HCT116 (cell line): ENCODE results near the gene C2CD3. TPM values are rescaled to one million over a fixed set of nuclear protein-coding genes. Genes with fewer than 3 reads are reported as not detected.

Experiments used
- ATAC-seq: fragments of 200-7000 bp; cut with Tn5 transposase; 2 replicates; pipeline ENCODE4 v1.9.1; 2020; ENCODE audit warnings: mild to moderate bottlenecking, moderate library complexity
- BruUV-seq: library from RNA; stranded (reverse); fragments of 400-500 nt; replicated peaks from 2 replicates; lab custom pipeline; 2021; lab: Mats Ljungman, UMichigan
- CTCF ChIA-PET: fragments of 300-600 bp; sonication (Branson Sonifier 250); formaldehyde crosslinking; loops from one replicate; lab custom pipeline; 2021; ENCODE audit warnings: antibody characterized with exemption; lab: Charles Lee
- POLR2A ChIA-PET: fragments of 300-600, 350-600 bp; sonication (Branson Sonifier 250); formaldehyde crosslinking; loops from one replicate; lab custom pipeline; 2021; ENCODE audit warnings: antibody characterized with exemption; lab: Charles Lee
- RAD21 ChIA-PET, 2 experiments: fragments of 300-600 bp; sonication (Branson Sonifier 250); formaldehyde crosslinking; loops; one replicate each; lab custom pipeline; 2023; ENCODE audit warnings: low total read pairs in 2 of 2; ENCODE audit not compliant: uncharacterized antibody in 2 of 2, unreplicated experiment in 2 of 2, low non-redundant PET in 1 of 2; lab: Charles Lee
- DNase-seq: peaks from one replicate; pipeline ENCODE4 v3.0.0-alpha.2; 2010; ENCODE audit warnings: low read depth, low spot score
- H2AFZ ChIP-seq: fragments of 200-600 bp; shearing (Covaris generic), sonication (generic); 2 replicates; pipeline ENCODE4 v1.6.1; 2017; ENCODE audit warnings: low read depth, mixed run types, mixed read lengths, antibody characterized with exemption, low read length; ENCODE audit not compliant: poor library complexity, severe bottlenecking
- H3K27ac ChIP-seq: 2 replicates; pipeline ENCODE4 v1.5.1; 2012; ENCODE audit warnings: low read depth, low read length
- H3K27me3 ChIP-seq: fragments of 200-600 bp; sonication (generic); 2 replicates; pipeline ENCODE4 v1.6.1; 2016; ENCODE audit warnings: mixed run types, low read length, mixed read lengths; ENCODE audit not compliant: insufficient read depth
- H3K36me3 ChIP-seq, 2 experiments: fragments of 200-500 bp in 1 of 2; fragments of 200-600 bp in 1 of 2; sonication (Bioruptor generic) in 1 of 2; sonication (generic) in 1 of 2; 2 replicates each; pipeline versions ENCODE4 v1.5.1 to v1.6.1; 2014 to 2016; ENCODE audit warnings: low read length in 2 of 2, inconsistent platforms in 1 of 2, mixed read lengths in 1 of 2, mixed run types in 1 of 2; ENCODE audit not compliant: insufficient read depth in 2 of 2, control insufficient read depth in 1 of 2
- H3K4me1 ChIP-seq, 2 experiments: fragments of 200-600 bp in 1 of 2; sonication (generic) in 1 of 2; 2 replicates each; pipeline versions ENCODE4 v1.5.1 to v1.6.1; 2012 to 2017; ENCODE audit warnings: low read length in 2 of 2, inconsistent platforms in 1 of 2, mild to moderate bottlenecking in 1 of 2, mixed read lengths in 1 of 2, mixed run types in 1 of 2, moderate library complexity in 1 of 2; ENCODE audit not compliant: insufficient read depth in 2 of 2, control insufficient read depth in 1 of 2
- H3K4me2 ChIP-seq: fragments of 200-600 bp; sonication (generic); 2 replicates; pipeline ENCODE4 v1.6.1; 2017; ENCODE audit warnings: mixed run types, low read length, mixed read lengths
- H3K4me3 ChIP-seq, 2 experiments: fragments of 200-600 bp in 1 of 2; sonication (generic) in 1 of 2; replicated peaks in 1 of 2; 2 replicates each; pipeline ENCODE4 v1.5.1; 2011 to 2016; ENCODE audit warnings: low read length in 2 of 2, control low read depth in 1 of 2, low read depth in 1 of 2, mild to moderate bottlenecking in 1 of 2, mixed read lengths in 1 of 2, mixed run types in 1 of 2
- H3K79me2 ChIP-seq: fragments of 200-600 bp; sonication (generic); 2 replicates; pipeline ENCODE4 v1.6.1; 2017; ENCODE audit warnings: mild to moderate bottlenecking, mixed run types, low read length, moderate library complexity, mixed read lengths; ENCODE audit not compliant: insufficient read depth
- H3K9ac ChIP-seq: fragments of 200-600 bp; sonication (generic); 2 replicates; pipeline ENCODE4 v1.6.1; 2016; ENCODE audit warnings: low read length, mixed read lengths
- H3K9me2 ChIP-seq: fragments of 200-600 bp; sonication (generic), shearing (Covaris generic); 2 replicates; pipeline ENCODE4 v1.6.1; 2017; ENCODE audit warnings: mixed run types, mild to moderate bottlenecking, moderate library complexity; ENCODE audit not compliant: insufficient read depth
- H3K9me3 ChIP-seq, 2 experiments: fragments of 200-500 bp in 1 of 2; fragments of 200-600 bp in 1 of 2; sonication (Bioruptor generic) in 1 of 2; sonication (generic) in 1 of 2; 2 replicates each; pipeline ENCODE4 v1.6.1; 2014 to 2017; ENCODE audit warnings: low read length in 2 of 2, mixed read lengths in 2 of 2, inconsistent platforms in 1 of 2, low read depth in 1 of 2, mild to moderate bottlenecking in 1 of 2, mixed run types in 1 of 2, moderate library complexity in 1 of 2; ENCODE audit not compliant: control insufficient read depth in 1 of 2, insufficient read depth in 1 of 2
- H4K20me1 ChIP-seq: fragments of 200-600 bp; sonication (generic), shearing (Covaris generic); 2 replicates; pipeline ENCODE4 v1.6.1; 2017; ENCODE audit warnings: mixed run types, mild to moderate bottlenecking, moderate library complexity; ENCODE audit not compliant: insufficient read depth
- ATF3 ChIP-seq: IDR thresholded peaks from 2 replicates; pipeline ENCODE4 v1.6.1; 2012
- CBX3 ChIP-seq: IDR thresholded peaks from 2 replicates; pipeline ENCODE4 v1.6.1; 2012; ENCODE audit warnings: low read depth
- CEBPB ChIP-seq: IDR thresholded peaks from 2 replicates; pipeline ENCODE4 v1.6.1; 2012; ENCODE audit warnings: low read depth
- CTCF ChIP-seq, 3 experiments: fragments of 200-600 bp in 1 of 3; sonication (generic) in 1 of 3; IDR thresholded peaks in 2 of 3; conservative IDR thresholded peaks in 1 of 3; 2 replicates each; pipeline ENCODE4 v1.5.1; 2012 to 2017; ENCODE audit warnings: low read depth in 2 of 3, low read length in 2 of 3, antibody characterized with exemption in 1 of 3, borderline replicate concordance in 1 of 3, control low read depth in 1 of 3, mild to moderate bottlenecking in 1 of 3, mixed read lengths in 1 of 3, mixed run types in 1 of 3, moderate library complexity in 1 of 3; ENCODE audit not compliant: insufficient read depth in 1 of 3
- ELF1 ChIP-seq: IDR thresholded peaks from 2 replicates; pipeline ENCODE4 v1.6.1; 2012; ENCODE audit warnings: low read depth, borderline replicate concordance
- EZH2phosphoT487 ChIP-seq: fragments of 200-600 bp; IDR thresholded peaks from 2 replicates; pipeline ENCODE4 v1.6.1; 2018; ENCODE audit warnings: antibody characterized with exemption, borderline replicate concordance
- JUND ChIP-seq: IDR thresholded peaks from 2 replicates; pipeline ENCODE4 v1.6.1; 2012
- POLR2A ChIP-seq: IDR thresholded peaks from 2 replicates; pipeline ENCODE4 v1.7.0; 2011; ENCODE audit warnings: borderline replicate concordance; ENCODE audit not compliant: insufficient read depth, insufficient read length; ENCODE audit errors: extremely low read depth
- POLR2AphosphoS5 ChIP-seq: IDR thresholded peaks from 2 replicates; pipeline ENCODE4 v1.6.1; 2011; ENCODE audit warnings: mild to moderate bottlenecking, low read depth, low read length, moderate library complexity
- RAD21 ChIP-seq: IDR thresholded peaks from 2 replicates; pipeline ENCODE4 v1.6.1; 2012; ENCODE audit warnings: low read depth, mild to moderate bottlenecking
- REST ChIP-seq: IDR thresholded peaks from 2 replicates; pipeline ENCODE4 v1.6.1; 2012; ENCODE audit warnings: low read depth
- SRF ChIP-seq: IDR thresholded peaks from 2 replicates; pipeline ENCODE4 v1.6.1; 2012; ENCODE audit warnings: low read depth
- YY1 ChIP-seq: IDR thresholded peaks from 2 replicates; pipeline ENCODE4 v1.6.1; 2011; ENCODE audit warnings: low read length, low read depth, moderate library complexity, mild to moderate bottlenecking; ENCODE audit not compliant: insufficient replicate concordance; ENCODE audit errors: extremely low read depth
- ZNF274 ChIP-seq: fragments of 200-500 bp; sonication (Bioruptor generic); IDR thresholded peaks from 2 replicates; pipeline ENCODE4 v1.6.1; 2014; ENCODE audit warnings: mild to moderate bottlenecking, low read depth, low read length, inconsistent platforms
- intact Hi-C: fragments of 100-400 bp; cut with micrococcal nuclease; formaldehyde crosslinking; loops from 2 replicates; pipeline ENCODE4 v1.10.0; 2022
- total RNA-seq: library from RNA; stranded (reverse); gene quantifications from one replicate; pipeline ENCODE4 v1.2.1, GENCODE V29; 2021; ENCODE audit not compliant: unreplicated experiment

C2CD3 gene
- total RNA-seq, 1 experiment from 2014 or later: 30.6 TPM

GRCh38 chr11:74077193-74077592 lies 93.6 kb downstream of the C2CD3 start (continued):
- no peak for TF ChIP-seq CTCF (IDR thresholded peaks at IDR 0.05 in 2 of 3, conservative IDR thresholded peaks at IDR 0.05 in 1 of 3; ENCODE audit: borderline replicate concordance in 1 of 3, insufficient read depth in 1 of 3, low read depth in 2 of 3, low read length in 2 of 3)
- TF ChIP-seq POLR2A: no peak
- TF ChIP-seq ZNF274: no peak
- TF ChIP-seq EZH2phosphoT487: no peak
- TF ChIP-seq CEBPB: no peak

GRCh38 chr11:74072721-74073120 lies 98.1 kb downstream of the C2CD3 start:
- no peak for DNase-seq
- Histone ChIP-seq H3K9me3 (no peaks in the 10 kb centered on the region), H3K4me2 (no peak overlapping the region), H3K9me2 (no peaks in the 10 kb centered on the region)
- TF ChIP-seq ATF3 (no peak), POLR2AphosphoS5 (no peak), REST (no peak), JUND (no peak), SRF (no peak), YY1 (no peak), EZH2phosphoT487 (no peak), RAD21 (no peak), CBX3 (no peak), ELF1 (no peak)
- TF ChIP-seq, all 23 proteins: peak for 0
- no peak overlapping the region for H2AFZ ChIP-seq
- H3K27me3 ChIP-seq: no peaks in the 10 kb centered on the region
- H3K79me2 ChIP-seq: no peaks in the 10 kb centered on the region
- ChIA-PET CTCF (no interaction called here), POLR2A (no interaction called here), RAD21 (no interaction called here)
- no peaks in the 10 kb centered on the region for H4K20me1 ChIP-seq
- no peak overlapping the region for H3K9ac ChIP-seq
- no peak for ATAC-seq
- no TSS peak for BruUV-seq
- H3K4me3 ChIP-seq: no peak overlapping the region
- H3K27ac ChIP-seq: no peak overlapping the region
- peaks cover 4 to 6% of the 10 kb centered on the region in 2 experiments; a peak in 1 of 4 replicates for H3K36me3 ChIP-seq
- intact Hi-C loops: no loop called here
- peaks cover 0 to 11% of the 10 kb centered on the region in 2 experiments; a peak in 2 of 4 replicates for H3K4me1 ChIP-seq
